ENCODE measurements around the gene ARPC1B.

DNA sequence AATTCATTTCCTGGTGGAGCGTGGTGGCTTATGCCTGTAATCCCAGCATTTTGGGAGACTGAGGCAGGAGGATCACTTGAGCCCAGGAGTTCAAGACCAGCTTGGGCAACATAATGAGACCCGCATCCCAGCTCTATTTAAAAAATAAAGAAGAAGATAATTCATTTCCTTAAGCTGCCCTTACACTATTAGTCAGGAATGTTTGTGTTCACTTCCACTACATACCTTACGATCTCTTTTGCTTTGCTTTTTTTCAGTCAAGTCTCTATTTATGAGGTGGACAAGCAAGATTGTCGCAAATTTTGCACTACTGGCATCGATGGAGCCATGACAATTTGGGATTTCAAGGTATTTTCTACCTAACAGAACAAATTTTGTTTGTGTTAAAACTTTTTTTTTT lies 11.2 kb upstream of the ARPC1B start:
- TF ChIP-seq POLR2A (IDR thresholded peaks at IDR 0.05) = no peak
- TF ChIP-seq, protein P1, sequence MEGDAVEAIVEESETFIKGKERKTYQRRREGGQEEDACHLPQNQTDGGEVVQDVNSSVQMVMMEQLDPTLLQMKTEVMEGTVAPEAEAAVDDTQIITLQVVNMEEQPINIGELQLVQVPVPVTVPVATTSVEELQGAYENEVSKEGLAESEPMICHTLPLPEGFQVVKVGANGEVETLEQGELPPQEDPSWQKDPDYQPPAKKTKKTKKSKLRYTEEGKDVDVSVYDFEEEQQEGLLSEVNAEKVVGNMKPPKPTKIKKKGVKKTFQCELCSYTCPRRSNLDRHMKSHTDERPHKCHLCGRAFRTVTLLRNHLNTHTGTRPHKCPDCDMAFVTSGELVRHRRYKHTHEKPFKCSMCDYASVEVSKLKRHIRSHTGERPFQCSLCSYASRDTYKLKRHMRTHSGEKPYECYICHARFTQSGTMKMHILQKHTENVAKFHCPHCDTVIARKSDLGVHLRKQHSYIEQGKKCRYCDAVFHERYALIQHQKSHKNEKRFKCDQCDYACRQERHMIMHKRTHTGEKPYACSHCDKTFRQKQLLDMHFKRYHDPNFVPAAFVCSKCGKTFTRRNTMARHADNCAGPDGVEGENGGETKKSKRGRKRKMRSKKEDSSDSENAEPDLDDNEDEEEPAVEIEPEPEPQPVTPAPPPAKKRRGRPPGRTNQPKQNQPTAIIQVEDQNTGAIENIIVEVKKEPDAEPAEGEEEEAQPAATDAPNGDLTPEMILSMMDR (IDR thresholded peaks at IDR 0.05) = no peak

Measured in thyroid gland (tissue), 4 donors.